ENCODE measurements around the gene MBD3L2.

GRCh38 chr19:7010722-7011593 is 38.2 kb upstream of the MBD3L2 start:
- TF ChIP-seq CTCF (conservative IDR thresholded peaks at IDR 0.05; ENCODE audit: low read length) = no peak
- no peak for TF ChIP-seq EZH2phosphoT487 (IDR thresholded peaks at IDR 0.05; ENCODE audit: borderline replicate concordance)

All from Loucy (cell line).